ENCODE data around the gene MED27. TPM values are rescaled to one million over a fixed set of nuclear protein-coding genes. Genes with fewer than 3 reads are reported as not detected.

MED27 gene
- total RNA-seq, 1 experiment from 2014 or later = 38.9 TPM

DNA sequence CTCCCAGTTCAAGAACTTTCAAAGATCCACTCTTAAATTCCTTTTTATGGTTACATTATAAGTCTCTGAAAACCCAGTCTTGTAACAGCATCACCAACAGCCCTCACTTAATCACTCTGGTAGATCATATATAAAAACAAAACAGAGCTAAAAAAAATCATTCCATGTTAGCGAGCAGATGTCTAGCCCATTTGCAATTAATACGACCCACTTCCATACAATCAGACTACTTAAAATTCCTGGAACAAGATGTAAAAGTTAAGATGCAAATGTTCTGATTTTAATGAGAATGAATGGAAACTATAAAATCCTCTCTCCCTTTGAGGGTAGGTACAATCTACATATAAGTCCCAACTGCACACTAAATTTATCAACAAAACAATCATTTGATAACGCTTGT lies 167.0 kb downstream of the MED27 start:
- no peak for DNase-seq
- no peaks in the 10 kb centered on the region for H3K9me3 ChIP-seq
- no peaks in the 10 kb centered on the region for H3K27me3 ChIP-seq
- H3K36me3 ChIP-seq = no peaks in the 10 kb centered on the region
- no peak overlapping the region for H3K4me3 ChIP-seq

DNA sequence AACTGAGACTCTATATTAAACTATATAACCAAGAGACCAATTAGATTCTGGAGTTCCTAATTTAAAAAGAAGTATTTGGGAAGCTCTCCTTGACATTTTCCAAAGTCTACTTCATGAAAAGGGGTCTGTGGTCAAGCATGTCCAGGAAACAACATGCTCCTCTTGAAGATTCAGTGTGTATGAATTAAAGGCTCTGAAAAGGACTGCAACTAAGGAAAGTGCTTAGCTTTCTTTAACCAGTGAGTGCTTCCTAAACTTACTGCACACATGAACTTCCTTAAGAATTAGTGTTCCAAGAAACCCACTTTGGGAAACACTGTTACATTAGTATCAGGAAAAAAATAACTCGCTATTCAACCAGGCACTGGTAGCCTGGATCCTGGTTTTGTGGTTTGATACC lies 167.6 kb downstream of the MED27 start:
- Histone ChIP-seq H3K27me3 (no peaks in the 10 kb centered on the region), H3K9me3 (no peaks in the 10 kb centered on the region), H3K36me3 (no peaks in the 10 kb centered on the region), H3K4me3 (no peak overlapping the region)
- DNase-seq = no peak

DNA sequence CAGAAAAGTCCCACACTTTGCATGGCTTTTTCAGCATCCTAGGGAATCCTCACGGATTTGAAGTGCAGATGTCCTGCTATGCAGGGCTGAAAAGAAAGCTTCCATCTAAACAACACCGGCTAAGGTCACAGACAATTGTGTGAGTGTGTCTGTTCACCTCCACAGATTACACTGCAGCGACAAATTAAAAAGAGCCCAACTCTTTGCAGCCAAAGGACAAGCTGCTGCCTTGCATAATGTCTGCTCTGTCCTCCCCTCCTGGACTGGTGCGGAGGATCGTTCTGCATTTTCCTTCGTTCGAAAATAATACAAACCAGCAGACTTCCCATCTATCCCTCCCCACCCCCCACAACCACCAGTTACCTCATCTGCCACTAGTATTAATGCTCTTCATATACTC lies 169.1 kb downstream of the MED27 start:
- Histone ChIP-seq H3K27me3 (no peaks in the 10 kb centered on the region), H3K9me3 (no peaks in the 10 kb centered on the region), H3K4me3 (no peak overlapping the region), H3K36me3 (no peaks in the 10 kb centered on the region; the same call in 1 of the 2 replicates)
- no peak for DNase-seq

DNA sequence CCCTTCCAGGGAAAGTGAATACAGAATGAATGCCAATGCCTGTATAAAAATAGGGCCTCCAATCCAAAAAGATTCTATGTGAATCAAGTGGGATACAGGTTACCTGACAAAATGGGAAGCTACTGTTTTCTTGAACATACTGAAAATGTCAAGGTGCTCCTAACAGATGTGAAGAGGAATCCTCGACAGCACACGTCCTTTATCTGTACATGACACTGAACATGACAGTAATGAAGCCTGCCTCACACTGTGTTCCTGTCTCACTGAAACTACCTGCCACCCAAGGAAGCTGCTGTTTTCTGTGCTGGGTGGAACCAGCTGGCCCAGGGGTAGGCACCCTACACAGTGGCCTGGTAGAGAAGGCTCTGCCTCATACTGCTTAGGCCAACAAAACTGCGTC lies 174.5 kb downstream of the MED27 start:
- no peaks in the 10 kb centered on the region for H3K9me3 ChIP-seq
- H3K4me3 ChIP-seq = no peak overlapping the region
- DNase-seq = no peak
- H3K36me3 ChIP-seq = no peaks in the 10 kb centered on the region; the same call in 1 of the 2 replicates
- H3K27me3 ChIP-seq = no peaks in the 10 kb centered on the region

DNA sequence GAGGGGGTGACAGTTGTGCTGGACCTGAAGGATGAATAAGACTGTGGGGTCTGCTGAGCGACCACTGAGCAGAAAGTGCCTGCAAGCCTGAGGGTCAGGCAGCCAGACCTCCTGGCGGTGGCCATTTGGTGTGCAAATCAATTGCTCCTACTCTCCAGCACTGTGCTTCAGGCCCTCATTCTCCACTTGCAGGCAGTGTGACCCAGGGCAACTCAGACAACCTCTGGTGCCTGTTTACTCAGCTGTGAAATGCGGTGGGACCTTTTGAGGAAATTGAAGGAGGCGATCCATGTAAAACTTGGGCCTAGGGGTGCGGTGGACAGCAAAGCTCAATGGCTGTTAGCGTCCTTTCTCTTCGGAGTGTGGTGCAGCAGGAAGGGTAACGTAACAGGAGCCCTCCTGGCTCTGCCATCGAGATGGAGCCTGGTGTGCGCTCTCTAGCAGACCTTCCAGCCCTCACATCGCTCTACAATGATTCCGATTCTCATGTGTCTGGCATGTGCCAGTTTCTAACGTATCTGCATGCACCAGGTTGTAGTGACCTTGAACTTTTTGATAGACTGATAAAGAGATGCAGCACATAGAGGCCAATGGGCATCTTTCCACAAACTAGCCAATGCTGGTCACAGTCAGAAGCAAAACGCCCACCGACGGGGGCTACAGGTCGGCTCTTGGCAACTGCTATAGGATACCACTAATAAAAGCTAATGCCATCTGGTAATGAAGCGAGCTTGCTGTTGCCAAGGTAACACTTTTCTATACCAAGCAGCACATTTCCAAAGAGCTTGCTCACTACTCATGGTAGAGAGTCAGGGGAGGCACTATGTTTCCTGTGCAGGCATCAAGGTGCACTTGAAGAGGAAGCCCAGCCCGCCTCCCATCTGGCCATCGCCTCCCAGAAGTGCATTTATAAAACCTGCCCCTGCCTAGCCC lies 180.1 kb downstream of the MED27 start:
- no peak for DNase-seq
- no peaks in the 10 kb centered on the region for H3K9me3 ChIP-seq
- H3K4me3 ChIP-seq = no peak overlapping the region
- no peaks in the 10 kb centered on the region for H3K27me3 ChIP-seq
- no peaks in the 10 kb centered on the region for H3K36me3 ChIP-seq

DNA sequence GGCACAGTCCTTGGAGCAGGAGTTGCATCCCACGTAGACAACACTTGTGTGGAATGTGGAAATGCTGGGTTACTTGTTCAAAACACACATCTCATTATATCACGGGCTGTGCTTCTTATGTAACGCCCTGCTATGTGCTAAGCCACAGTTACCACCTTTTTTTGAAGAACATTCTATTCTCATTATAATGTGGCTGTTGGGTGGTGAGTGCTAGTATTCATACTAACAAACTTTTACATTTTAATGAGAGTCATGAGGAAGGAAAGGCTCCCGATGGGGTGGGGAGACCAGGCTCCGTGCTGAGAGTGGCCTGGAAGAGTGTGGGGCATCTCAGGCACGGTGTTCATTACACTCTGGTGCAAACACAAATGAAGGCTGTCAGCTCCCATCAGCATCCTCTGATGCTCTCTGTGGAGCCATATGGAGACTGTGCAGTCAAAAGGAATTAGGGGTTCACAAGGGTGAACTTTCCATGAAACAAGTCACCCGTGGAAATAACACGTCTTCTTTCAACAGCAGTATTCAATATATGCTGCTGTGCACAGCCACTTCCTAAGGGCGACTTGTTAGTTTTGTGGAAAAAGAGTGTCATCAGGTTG lies 186.7 kb downstream of the MED27 start:
- no peaks in the 10 kb centered on the region for H3K9me3 ChIP-seq
- H3K36me3 ChIP-seq = peaks cover 2% of the 10 kb centered on the region; the same call in 1 of the 2 replicates
- H3K27me3 ChIP-seq = no peaks in the 10 kb centered on the region
- no peak overlapping the region for H3K4me3 ChIP-seq
- no peak for DNase-seq

DNA sequence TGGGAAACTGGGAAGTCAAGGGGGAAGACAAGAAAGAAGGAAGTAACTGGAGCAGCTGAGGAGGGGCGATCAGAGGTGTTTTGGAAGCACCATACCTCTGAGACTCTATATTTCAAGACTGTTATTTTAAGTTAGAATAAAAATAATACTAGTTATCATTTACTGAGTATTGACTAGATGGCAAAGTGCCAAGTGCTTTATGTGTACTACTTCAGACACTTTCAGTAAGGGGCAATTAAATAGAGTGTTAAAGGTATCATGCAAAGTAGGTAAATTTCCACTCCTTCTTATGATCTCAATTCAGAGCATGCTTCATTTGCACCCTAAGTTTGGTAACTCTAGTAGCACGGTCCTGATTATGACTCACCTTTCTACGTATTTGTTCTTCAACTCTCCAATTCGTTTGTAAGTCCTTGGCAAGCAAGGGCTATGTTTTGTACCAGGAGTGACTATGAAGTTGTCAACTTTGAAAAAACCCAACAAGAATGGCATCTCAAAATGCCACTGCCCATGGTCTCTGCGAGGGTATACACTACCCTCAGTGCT lies 187.4 kb downstream of the MED27 start:
- Histone ChIP-seq H3K36me3 (peaks cover 2% of the 10 kb centered on the region), H3K27me3 (no peaks in the 10 kb centered on the region), H3K4me3 (no peak overlapping the region), H3K9me3 (no peaks in the 10 kb centered on the region)
- DNase-seq = no peak

DNA sequence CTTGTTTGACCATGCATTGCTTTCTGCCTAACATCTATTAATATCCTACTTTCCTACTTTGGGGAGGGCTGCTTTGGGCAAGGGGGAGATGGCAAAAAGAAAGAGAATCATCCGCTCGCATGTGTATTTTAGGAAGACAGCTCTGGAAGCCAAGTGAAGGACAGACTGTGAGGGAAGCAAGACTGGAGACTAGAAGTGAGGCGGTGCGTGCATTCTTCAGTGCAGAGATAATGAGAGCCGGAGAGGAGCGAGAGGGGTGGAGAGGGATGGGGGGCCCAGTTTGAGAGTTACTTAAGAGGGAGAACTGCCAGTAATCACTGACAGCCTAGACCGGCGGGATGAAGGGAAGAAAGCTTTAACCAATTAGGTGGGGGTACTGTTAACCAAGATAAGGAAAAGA lies 188.1 kb downstream of the MED27 start:
- Histone ChIP-seq H3K27me3 (no peaks in the 10 kb centered on the region), H3K36me3 (peaks cover 2% of the 10 kb centered on the region), H3K9me3 (no peaks in the 10 kb centered on the region), H3K4me3 (no peak overlapping the region)
- no peak for DNase-seq

DNA sequence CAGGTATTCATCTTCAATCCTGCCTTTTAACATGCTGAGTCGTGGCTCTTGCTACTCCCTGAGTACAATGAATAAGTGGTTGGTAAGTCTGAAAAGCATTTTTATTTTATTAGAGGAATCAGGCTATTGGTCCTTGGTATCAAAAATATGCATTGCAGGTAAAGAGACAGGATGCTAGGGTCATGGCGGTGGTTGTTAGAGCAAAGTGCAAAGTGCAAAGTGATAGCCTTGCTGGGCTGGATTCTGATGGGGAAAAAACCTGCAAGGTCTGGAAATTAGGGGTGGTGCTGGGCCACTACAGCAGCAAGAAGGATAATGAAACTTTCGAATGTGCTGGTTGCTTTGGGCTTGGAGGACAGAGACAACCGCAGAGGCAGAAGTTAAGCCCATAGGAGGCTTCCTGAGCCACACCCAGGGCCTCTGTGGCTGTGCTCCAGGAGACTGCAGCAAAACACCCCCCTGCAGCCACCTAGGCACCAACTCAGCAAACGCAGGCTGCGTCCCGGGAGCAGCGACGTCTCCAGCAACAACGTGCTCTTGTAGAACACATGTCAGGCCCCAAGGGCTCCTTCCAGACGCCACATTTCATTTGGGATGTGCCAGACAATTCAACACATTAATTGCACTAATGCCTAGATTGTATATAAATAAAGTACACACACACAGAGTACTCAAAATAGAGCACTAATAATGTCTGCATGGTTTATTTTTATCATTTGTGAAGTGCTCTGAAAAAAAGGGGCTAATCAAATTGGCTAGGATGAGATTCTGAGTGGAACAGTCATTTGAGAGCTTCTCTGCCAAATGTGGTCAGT lies 190.0 kb downstream of the MED27 start:
- Histone ChIP-seq H3K9me3 (no peaks in the 10 kb centered on the region), H3K4me3 (no peak overlapping the region), H3K36me3 (peaks cover 2% of the 10 kb centered on the region), H3K27me3 (no peaks in the 10 kb centered on the region)
- no peak for DNase-seq

DNA sequence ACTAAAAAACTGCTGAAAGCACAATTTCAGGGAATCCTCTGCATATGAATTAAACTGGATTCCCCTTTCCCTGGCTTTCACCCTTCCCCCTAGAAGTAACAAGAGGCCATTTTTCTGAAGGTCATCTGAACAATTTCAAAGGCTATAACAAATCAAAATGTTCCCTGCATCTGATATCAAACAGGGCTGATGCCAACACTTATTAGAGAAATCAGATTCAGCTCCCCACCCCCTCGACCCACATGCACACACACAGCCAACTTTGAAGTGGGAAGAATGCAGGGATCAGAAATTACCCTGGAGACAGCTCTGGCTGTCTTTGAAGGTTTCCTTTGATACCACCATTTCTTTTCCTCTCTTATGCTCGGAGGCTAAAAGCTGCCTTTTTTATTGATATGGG lies 190.7 kb downstream of the MED27 start:
- peaks cover 2% of the 10 kb centered on the region for H3K36me3 ChIP-seq
- no peak for DNase-seq
- H3K4me3 ChIP-seq = no peak overlapping the region
- H3K27me3 ChIP-seq = no peaks in the 10 kb centered on the region
- no peaks in the 10 kb centered on the region for H3K9me3 ChIP-seq

DNA sequence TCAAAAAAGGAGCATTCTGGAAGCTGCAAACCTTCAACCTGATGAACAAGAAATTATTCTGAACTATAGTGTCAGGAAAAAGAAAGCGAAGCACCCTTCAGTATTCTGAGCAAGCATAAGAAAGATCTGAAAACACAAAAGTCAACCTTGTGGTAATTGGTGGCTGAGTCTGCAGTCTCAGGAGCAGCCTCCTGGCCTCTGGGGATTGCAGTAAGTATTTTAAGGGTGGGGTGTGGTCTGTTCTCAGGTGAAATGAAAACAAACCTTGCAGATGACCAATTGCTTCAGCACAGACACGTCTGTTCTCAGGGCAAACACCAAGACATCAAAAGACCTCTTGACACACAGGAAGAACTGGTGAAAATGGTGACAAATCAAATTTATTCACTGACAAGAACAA lies 192.0 kb downstream of the MED27 start:
- no peak for DNase-seq
- Histone ChIP-seq H3K4me3 (no peak overlapping the region), H3K36me3 (no peaks in the 10 kb centered on the region; the same call in none of the 2 replicates), H3K27me3 (no peaks in the 10 kb centered on the region), H3K9me3 (no peaks in the 10 kb centered on the region)

DNA sequence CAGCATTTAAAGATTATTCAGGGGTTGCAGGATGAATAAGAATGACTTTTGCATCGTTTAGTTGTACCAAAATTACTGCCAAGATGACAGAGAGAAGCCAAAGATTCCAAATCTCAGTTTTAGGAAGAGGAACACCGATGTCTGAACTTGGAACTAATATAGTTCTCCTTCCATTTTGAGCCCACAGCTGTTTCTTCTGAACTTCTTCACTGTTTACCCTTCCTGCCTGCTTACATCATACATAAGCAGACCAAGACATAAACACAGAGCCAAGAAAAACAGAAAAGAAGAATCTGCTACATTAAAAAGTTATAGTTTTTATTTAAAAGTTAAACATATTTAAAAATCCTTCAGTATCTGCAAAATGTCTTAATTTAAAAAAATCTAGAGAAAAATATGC lies 192.8 kb downstream of the MED27 start:
- no peak for DNase-seq
- Histone ChIP-seq H3K4me3 (no peak overlapping the region), H3K36me3 (no peaks in the 10 kb centered on the region; the same call in none of the 2 replicates), H3K27me3 (no peaks in the 10 kb centered on the region), H3K9me3 (no peaks in the 10 kb centered on the region)

DNA sequence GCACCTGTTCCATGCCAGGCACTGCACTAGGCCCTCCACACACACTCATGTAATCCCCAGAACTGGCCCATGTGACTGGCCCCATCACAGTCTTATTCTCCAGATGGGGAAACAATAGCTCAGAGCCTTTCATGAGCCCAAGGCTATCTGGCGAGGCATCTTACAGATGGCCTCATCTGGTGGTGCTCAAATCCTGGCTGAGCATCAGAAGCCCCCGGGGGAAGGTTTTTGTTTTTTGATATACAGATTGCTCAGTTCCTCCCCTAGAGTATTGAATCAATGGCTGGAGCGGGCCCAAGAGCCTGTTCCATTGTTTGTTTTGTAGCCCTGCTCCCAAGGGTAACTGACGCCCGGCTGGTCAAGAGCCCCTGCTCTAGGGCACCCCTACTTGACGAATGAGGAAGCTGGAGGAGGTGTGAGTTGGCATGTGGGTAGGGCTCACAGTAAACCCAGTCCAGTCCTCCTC lies 194.5 kb downstream of the MED27 start:
- DNase-seq = peak; percentile 25
- H3K27me3 ChIP-seq = no peaks in the 10 kb centered on the region
- H3K36me3 ChIP-seq = no peaks in the 10 kb centered on the region; the same call in 1 of the 2 replicates
- no peak overlapping the region for H3K4me3 ChIP-seq
- no peaks in the 10 kb centered on the region for H3K9me3 ChIP-seq

DNA sequence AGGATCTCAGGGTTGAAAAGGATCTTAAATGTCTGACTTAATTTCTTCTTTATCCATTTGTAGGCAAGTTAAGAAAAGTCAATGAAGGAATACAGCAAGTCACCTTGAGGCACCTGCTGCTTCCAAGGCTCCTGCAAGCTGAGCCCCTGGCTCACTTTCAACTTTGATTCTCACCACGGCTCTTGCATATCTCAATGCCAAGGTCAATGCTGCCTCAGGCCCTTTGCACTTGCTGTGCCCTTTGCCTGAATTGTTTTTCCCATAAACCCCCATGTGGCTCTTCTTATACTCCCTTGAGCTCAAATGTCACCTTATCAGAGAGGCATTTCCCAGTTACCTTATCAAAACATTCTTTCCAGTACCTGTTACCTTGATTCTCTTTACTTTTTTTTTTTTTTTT lies 195.4 kb downstream of the MED27 start:
- no peaks in the 10 kb centered on the region; the same call in 1 of the 2 replicates for H3K36me3 ChIP-seq
- H3K9me3 ChIP-seq = no peaks in the 10 kb centered on the region
- DNase-seq = no peak
- no peak overlapping the region for H3K4me3 ChIP-seq
- no peaks in the 10 kb centered on the region for H3K27me3 ChIP-seq

DNA sequence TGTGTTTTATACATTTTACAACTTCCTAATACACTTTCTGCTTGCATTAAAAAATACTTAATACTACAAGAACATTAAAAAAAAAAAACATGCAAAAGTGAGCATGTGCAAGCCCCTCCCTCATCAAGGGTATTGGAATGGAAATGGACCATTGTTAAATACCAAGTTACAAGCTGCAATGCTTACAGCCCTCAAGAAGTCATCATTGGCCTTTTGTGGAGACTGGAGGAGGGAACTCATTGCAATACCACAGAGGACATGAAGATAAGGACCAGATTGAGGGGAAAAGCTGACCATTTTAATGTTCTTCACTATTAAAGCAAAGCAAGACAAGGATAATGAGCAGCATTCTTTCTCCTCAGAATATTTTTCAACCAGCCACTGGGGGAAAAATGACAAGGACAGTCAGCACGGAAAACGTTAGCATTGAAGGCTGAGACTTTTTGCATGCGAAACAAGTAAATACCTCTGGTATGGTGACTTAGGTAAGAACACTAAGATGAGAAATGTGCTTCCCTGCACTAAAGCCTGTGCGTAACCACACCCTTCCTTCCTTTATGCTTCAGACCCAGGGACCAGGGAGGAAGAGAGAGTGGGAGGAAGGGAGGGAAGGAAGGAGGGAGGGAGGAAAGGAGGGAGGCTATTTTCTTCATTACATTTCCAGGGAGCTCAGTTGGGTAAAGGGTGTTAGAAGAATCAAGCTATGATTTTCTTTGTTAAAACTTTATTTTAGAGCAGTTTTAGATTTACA lies 198.7 kb downstream of the MED27 start:
- Histone ChIP-seq H3K36me3 (no peaks in the 10 kb centered on the region), H3K4me3 (no peak overlapping the region), H3K9me3 (no peaks in the 10 kb centered on the region), H3K27me3 (no peaks in the 10 kb centered on the region)
- no peak for DNase-seq

DNA sequence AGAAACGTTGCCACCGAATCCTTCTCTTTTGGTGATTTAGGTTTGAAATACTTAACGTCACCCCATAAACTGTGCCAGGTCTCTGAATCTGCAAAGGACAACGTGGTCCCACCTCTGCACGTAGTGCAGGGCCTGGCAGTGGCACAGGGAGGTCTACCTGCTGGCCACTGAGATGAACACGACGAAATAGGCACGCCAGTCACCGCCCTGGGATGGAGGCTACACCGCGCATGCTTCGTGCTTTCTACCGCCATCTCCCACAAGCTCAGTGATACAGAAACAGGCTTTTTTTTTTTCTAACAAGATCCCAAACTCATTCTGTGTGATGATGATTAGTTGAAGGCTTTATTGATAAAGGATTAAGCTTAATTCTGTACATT lies 199.8 kb downstream of the MED27 start:
- no peaks in the 10 kb centered on the region for H3K27me3 ChIP-seq
- no peak for DNase-seq
- no peaks in the 10 kb centered on the region for H3K9me3 ChIP-seq
- no peak overlapping the region for H3K4me3 ChIP-seq
- no peaks in the 10 kb centered on the region for H3K36me3 ChIP-seq

All from MG63 (cell line).